ENCODE measurements around the gene ZNF407.

Gene ZNF407

DNA sequence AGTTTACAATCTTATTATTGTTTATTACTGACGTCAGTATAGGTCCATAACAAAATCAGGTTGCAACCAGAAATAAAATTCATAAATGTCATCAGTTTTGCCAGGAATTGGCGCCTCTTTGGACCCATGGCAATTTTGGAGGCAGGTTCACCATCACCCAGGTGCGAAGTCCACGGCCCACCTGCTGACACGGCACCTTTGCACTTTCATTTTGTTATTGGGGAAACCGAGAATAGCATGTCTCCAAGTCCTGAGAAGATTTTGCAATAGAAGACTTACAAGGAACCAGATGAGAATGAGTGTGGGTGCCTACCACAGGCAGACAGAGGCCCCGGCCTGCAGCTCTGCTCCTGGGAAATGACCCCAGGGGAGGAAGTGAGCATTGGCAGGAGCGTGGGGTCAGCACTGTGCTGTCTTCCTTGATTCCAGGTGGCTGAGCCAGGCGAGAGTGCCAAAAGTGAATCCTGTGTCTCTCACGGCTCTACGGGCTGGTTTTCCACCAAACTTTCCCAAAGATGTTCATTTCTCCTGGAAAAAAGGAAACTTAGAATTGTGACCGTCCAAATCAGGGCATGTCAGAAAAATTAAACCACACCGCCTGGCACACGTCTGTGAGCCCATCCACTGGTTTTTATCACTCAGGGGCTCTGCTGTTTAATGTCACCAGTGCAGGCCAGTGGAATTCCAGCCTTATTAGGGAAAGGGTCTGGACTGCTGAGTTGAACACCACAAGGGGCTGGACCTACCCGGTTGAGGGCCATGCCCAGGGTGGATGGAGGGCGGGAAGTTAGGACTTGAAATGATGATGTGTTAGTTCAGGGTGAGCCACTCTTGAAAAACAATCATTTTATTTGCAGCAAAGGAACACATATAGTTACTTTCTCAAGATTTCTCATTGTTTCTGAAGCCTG is 514.8 kb downstream of the ZNF407 start:
- TF ChIP-seq, protein P1, sequence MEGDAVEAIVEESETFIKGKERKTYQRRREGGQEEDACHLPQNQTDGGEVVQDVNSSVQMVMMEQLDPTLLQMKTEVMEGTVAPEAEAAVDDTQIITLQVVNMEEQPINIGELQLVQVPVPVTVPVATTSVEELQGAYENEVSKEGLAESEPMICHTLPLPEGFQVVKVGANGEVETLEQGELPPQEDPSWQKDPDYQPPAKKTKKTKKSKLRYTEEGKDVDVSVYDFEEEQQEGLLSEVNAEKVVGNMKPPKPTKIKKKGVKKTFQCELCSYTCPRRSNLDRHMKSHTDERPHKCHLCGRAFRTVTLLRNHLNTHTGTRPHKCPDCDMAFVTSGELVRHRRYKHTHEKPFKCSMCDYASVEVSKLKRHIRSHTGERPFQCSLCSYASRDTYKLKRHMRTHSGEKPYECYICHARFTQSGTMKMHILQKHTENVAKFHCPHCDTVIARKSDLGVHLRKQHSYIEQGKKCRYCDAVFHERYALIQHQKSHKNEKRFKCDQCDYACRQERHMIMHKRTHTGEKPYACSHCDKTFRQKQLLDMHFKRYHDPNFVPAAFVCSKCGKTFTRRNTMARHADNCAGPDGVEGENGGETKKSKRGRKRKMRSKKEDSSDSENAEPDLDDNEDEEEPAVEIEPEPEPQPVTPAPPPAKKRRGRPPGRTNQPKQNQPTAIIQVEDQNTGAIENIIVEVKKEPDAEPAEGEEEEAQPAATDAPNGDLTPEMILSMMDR (IDR thresholded peaks at IDR 0.05), result no peak
- H3K4me1 Mint-ChIP-seq, result peaks cover 51% of the 10 kb centered on the region
- H3K27me3 Mint-ChIP-seq (ENCODE audit: low read depth, poor library complexity), result no peaks in the 10 kb centered on the region
- H3K27ac Mint-ChIP-seq, result no peak overlapping the region
- DNase-seq, result no peak
- H3K9me3 Mint-ChIP-seq, result no peaks in the 10 kb centered on the region
- no peaks in the 10 kb centered on the region for H3K36me3 Mint-ChIP-seq (ENCODE audit: low read depth)
- H3K4me3 Mint-ChIP-seq, result no peak overlapping the region

DNA sequence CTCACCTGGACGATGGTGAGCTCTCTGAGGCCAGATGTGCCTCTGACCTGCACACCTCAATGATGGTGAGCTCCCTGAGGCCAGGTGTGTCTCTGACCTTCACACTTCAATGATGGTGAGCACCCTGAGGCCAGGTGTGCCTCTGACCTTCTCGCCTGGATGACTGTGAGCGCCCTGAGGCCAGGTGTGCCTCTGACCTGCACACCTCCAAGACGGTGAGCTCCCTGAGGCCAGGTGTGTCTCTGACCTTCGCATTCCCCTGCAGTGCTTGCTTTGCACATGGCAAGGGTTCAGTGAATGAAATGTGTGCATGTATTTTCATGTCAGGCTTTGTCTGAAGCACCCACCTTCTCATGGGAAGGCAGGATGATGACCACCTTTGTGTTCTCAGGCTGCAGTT is 515.8 kb downstream of the ZNF407 start:
- Mint-ChIP-seq H3K4me1 (peaks cover 41% of the 10 kb centered on the region), H3K27me3 (ENCODE audit: low read depth, poor library complexity) (no peaks in the 10 kb centered on the region), H3K9me3 (no peaks in the 10 kb centered on the region), H3K27ac (no peak overlapping the region), H3K4me3 (no peak overlapping the region), H3K36me3 (ENCODE audit: low read depth) (no peaks in the 10 kb centered on the region)
- TF ChIP-seq, protein P1 (IDR thresholded peaks at IDR 0.05), result no peak
- DNase-seq, result no peak

DNA sequence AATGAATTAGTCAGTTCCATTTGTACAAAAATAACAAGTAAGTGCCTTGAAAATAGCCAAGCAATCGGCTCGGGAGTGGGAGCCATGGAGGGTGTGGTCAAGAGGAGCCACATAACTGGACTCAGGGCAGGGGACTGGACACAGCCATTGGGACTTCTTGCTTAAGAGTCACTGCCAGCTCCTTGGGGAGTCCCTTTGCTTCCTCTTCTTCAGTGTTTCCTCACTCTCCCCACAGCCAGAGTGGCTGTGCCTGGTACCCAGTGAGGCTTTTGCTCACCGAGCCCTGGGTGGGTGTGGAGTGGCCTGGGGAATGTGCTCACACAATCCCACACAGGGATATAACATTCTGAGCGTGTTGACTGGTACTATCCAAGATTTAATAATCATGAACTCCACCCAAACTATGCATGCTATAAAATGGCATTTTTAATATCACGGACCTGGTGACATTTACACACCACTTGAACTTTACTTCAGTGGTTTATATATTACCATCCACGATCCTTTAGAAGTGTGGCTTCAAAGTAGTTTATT is 516.6 kb downstream of the ZNF407 start:
- H3K36me3 Mint-ChIP-seq (ENCODE audit: low read depth), result no peaks in the 10 kb centered on the region
- no peak for DNase-seq
- no peak overlapping the region for H3K27ac Mint-ChIP-seq

More for the DNA sequence above, 516.6 kb downstream of the ZNF407 start:
- no peaks in the 10 kb centered on the region for H3K27me3 Mint-ChIP-seq (ENCODE audit: low read depth, poor library complexity)
- H3K9me3 Mint-ChIP-seq, result no peaks in the 10 kb centered on the region
- TF ChIP-seq, protein P1 (IDR thresholded peaks at IDR 0.05), result no peak
- H3K4me1 Mint-ChIP-seq, result peaks cover 32% of the 10 kb centered on the region
- no peak overlapping the region for H3K4me3 Mint-ChIP-seq
